H1 (cell line): ENCODE results near the gene S100A10. TPM values are rescaled to one million over a fixed set of nuclear protein-coding genes. Genes with fewer than 3 reads are reported as not detected.
A peak's percentile ranks its signal among the peaks of the same experiment; 100 is the strongest.

ENCODE experiments used
- CTCF ChIA-PET: fragments of 300-600 bp; sonication (Branson Sonifier 250); formaldehyde crosslinking; loops from one replicate; lab custom pipeline; 2021; ENCODE audit not compliant: partially characterized antibody; lab: Charles Lee
- POLR2A ChIA-PET: fragments of 300-600 bp; sonication (Branson Sonifier 250); formaldehyde crosslinking; loops from one replicate; lab custom pipeline; 2021; ENCODE audit warnings: inconsistent platforms; ENCODE audit not compliant: partially characterized antibody; lab: Charles Lee
- DNase-seq, 2 experiments: peaks; one replicate each; pipeline versions ENCODE4 v3.0.0 to v3.0.0-alpha.2; 2010 to 2022; ENCODE audit warnings: low spot score in 2 of 2, low read depth in 1 of 2, mixed read lengths in 1 of 2
- FAIRE-seq: peaks from 2 replicates; lab custom pipeline; 2011; peaks lifted over from hg19 to GRCh38; lab: Jason Lieb, UNC
- H2AFZ ChIP-seq: 2 replicates; pipeline ENCODE4 v1.8.1; 2012; ENCODE audit warnings: low read length, inconsistent platforms
- H2AK5ac ChIP-seq: 2 replicates; pipeline ENCODE4 v1.6.1; 2013; ENCODE audit warnings: low read depth, low read length
- H2BK120ac ChIP-seq: replicated peaks from 2 replicates; pipeline ENCODE3; 2013; ENCODE audit warnings: low read depth, low read length, inconsistent platforms
- H2BK12ac ChIP-seq: 2 replicates; pipeline ENCODE4 v1.6.1; 2013; ENCODE audit warnings: low read depth, low read length
- H2BK15ac ChIP-seq: 2 replicates; pipeline ENCODE4 v1.6.1; 2013; ENCODE audit warnings: low read length
- H2BK20ac ChIP-seq: 2 replicates; pipeline ENCODE4 v1.6.1; 2013; ENCODE audit warnings: low read length
- H2BK5ac ChIP-seq: 2 replicates; pipeline ENCODE4 v1.6.1; 2013; ENCODE audit warnings: low read depth, low read length
- H3K14ac ChIP-seq: 2 replicates; pipeline ENCODE4 v1.6.1; 2013; ENCODE audit warnings: inconsistent platforms; ENCODE audit not compliant: insufficient read length
- H3K18ac ChIP-seq: 2 replicates; pipeline ENCODE4 v1.6.1; 2013; ENCODE audit warnings: low read length; ENCODE audit errors: extremely low read depth
- H3K23ac ChIP-seq: 2 replicates; pipeline ENCODE4 v1.6.1; 2013; ENCODE audit warnings: inconsistent platforms; ENCODE audit not compliant: insufficient read length
- H3K23me2 ChIP-seq: 2 replicates; pipeline ENCODE4 v1.6.1; 2013; ENCODE audit warnings: low read depth, low read length
- H3K27ac ChIP-seq: 2 replicates; pipeline ENCODE4 v1.6.1; 2011; ENCODE audit warnings: low read depth, low read length, inconsistent platforms
- H3K27me3 ChIP-seq, 4 experiments: replicated peaks in 1 of 4; 1 replicate in 1 of 4; 2 replicates in 3 of 4; pipeline versions ENCODE4 v1.6.1 to v1.8.1; 2011 to 2013; ENCODE audit warnings: low read length in 3 of 4, mild to moderate bottlenecking in 3 of 4, inconsistent platforms in 2 of 4, mixed read lengths in 2 of 4, moderate library complexity in 1 of 4; ENCODE audit not compliant: control insufficient read depth in 3 of 4, insufficient read depth in 3 of 4; ENCODE audit errors: extremely low read depth in 1 of 4
- H3K36me3 ChIP-seq, 4 experiments: 2 replicates each; pipeline versions ENCODE4 v1.6.1 to v1.8.1; 2011 to 2013; ENCODE audit warnings: mild to moderate bottlenecking in 4 of 4, low read length in 3 of 4, moderate library complexity in 2 of 4, control low read depth in 1 of 4, inconsistent platforms in 1 of 4; ENCODE audit not compliant: insufficient read depth in 4 of 4, control insufficient read depth in 2 of 4
- H3K4ac ChIP-seq: replicated peaks from 2 replicates; pipeline ENCODE3; 2013; ENCODE audit warnings: low read length, low read depth, mixed read lengths, inconsistent platforms; ENCODE audit not compliant: insufficient read length
- H3K4me1 ChIP-seq, 4 experiments: replicated peaks in 1 of 4; 1 replicate in 1 of 4; 2 replicates in 3 of 4; pipeline versions ENCODE4 v1.6.1 to v1.8.1; 2011 to 2013; ENCODE audit warnings: low read length in 3 of 4, inconsistent platforms in 2 of 4, mixed read lengths in 1 of 4; ENCODE audit not compliant: insufficient read depth in 4 of 4, control insufficient read depth in 3 of 4
- H3K4me2 ChIP-seq, 2 experiments: 2 replicates each; pipeline versions ENCODE4 v1.6.1 to v1.8.1; 2011 to 2013; ENCODE audit warnings: low read depth in 2 of 2, low read length in 2 of 2, control low read depth in 1 of 2, inconsistent platforms in 1 of 2, mild to moderate bottlenecking in 1 of 2; ENCODE audit not compliant: insufficient read depth in 1 of 2
- H3K4me3 ChIP-seq, 4 experiments: fragments of 200-600, 300-600 bp in 1 of 4; sonication (generic), shearing (Covaris generic), sonication (Bioruptor Twin) in 1 of 4; 2 replicates each; pipeline versions ENCODE4 v1.5.1 to v1.8.1; 2011 to 2016; ENCODE audit warnings: low read length in 4 of 4, low read depth in 3 of 4, control low read depth in 2 of 4, inconsistent platforms in 2 of 4, mild to moderate bottlenecking in 2 of 4, mixed read lengths in 1 of 4, moderate library complexity in 1 of 4; ENCODE audit not compliant: insufficient read depth in 2 of 4; ENCODE audit errors: extremely low read depth in 1 of 4
- H3K56ac ChIP-seq: replicated peaks from 2 replicates; pipeline ENCODE3; 2013; ENCODE audit warnings: low read depth, mild to moderate bottlenecking, mixed read lengths, low read length, inconsistent platforms; ENCODE audit not compliant: insufficient read length
- H3K79me1 ChIP-seq: 2 replicates; pipeline ENCODE4 v1.6.1; 2013; ENCODE audit warnings: low read depth, low read length, control low read depth
- H3K79me2 ChIP-seq, 2 experiments: 2 replicates each; pipeline versions ENCODE4 v1.6.1 to v1.8.1; 2012 to 2013; ENCODE audit warnings: low read length in 2 of 2, mild to moderate bottlenecking in 2 of 2, inconsistent platforms in 1 of 2; ENCODE audit not compliant: insufficient read depth in 2 of 2, control insufficient read depth in 1 of 2
- H3K9ac ChIP-seq, 4 experiments: replicated peaks in 1 of 4; 1 replicate in 1 of 4; 2 replicates in 3 of 4; pipeline versions ENCODE4 v1.6.1 to v1.8.1; 2011 to 2013; ENCODE audit warnings: low read depth in 3 of 4, low read length in 3 of 4, control low read depth in 2 of 4, mild to moderate bottlenecking in 2 of 4, moderate library complexity in 2 of 4, inconsistent platforms in 1 of 4; ENCODE audit errors: extremely low read depth in 1 of 4
- H3K9me3 ChIP-seq, 2 experiments: 2 replicates each; pipeline versions ENCODE4 v1.6.1 to v1.8.1; 2012 to 2013; ENCODE audit warnings: mild to moderate bottlenecking in 2 of 2, moderate library complexity in 2 of 2, control low read depth in 1 of 2, inconsistent platforms in 1 of 2, low read depth in 1 of 2, low read length in 1 of 2, mixed read lengths in 1 of 2; ENCODE audit not compliant: insufficient read depth in 2 of 2
- H4K20me1 ChIP-seq, 2 experiments: replicated peaks in 1 of 2; 2 replicates each; pipeline versions ENCODE3 to v1.8.1; 2011 to 2013; ENCODE audit warnings: inconsistent platforms in 2 of 2, low read length in 2 of 2, mild to moderate bottlenecking in 1 of 2; ENCODE audit not compliant: insufficient read depth in 2 of 2, control insufficient read depth in 1 of 2
- H4K5ac ChIP-seq: 2 replicates; pipeline ENCODE4 v1.6.1; 2013; ENCODE audit warnings: low read length, low read depth, mixed read lengths, inconsistent platforms; ENCODE audit not compliant: insufficient read length
- H4K8ac ChIP-seq: 2 replicates; pipeline ENCODE4 v1.8.0; 2013; ENCODE audit warnings: mild to moderate bottlenecking, moderate library complexity, low read length, inconsistent platforms; ENCODE audit not compliant: insufficient read depth; ENCODE audit errors: extremely low read depth
- H4K91ac ChIP-seq: replicated peaks from 2 replicates; pipeline ENCODE3; 2013; ENCODE audit warnings: low read length, mixed read lengths, inconsistent platforms; ENCODE audit not compliant: insufficient read length
- CBX5 ChIP-seq: fragments of 300-800, 300-1000 bp; sonication (generic); IDR thresholded peaks from 2 replicates; pipeline ENCODE4 v1.7.1; 2016; ENCODE audit warnings: antibody characterized with exemption, low read length, low read depth
- CTBP2 ChIP-seq: IDR thresholded peaks from 2 replicates; pipeline ENCODE4 v1.7.0; 2011; ENCODE audit warnings: borderline replicate concordance, mild to moderate bottlenecking, moderate library complexity, mixed read lengths, low read length; ENCODE audit not compliant: insufficient read depth, insufficient read length
- E2F6 ChIP-seq: IDR thresholded peaks from 2 replicates; pipeline ENCODE4 v1.6.1; 2012; ENCODE audit warnings: inconsistent platforms
- POLR2A ChIP-seq, 2 experiments: IDR thresholded peaks; 1 replicate in 1 of 2; 2 replicates in 1 of 2; pipeline ENCODE4 v1.6.1; 2011; ENCODE audit warnings: low read depth in 2 of 2, low read length in 2 of 2, mild to moderate bottlenecking in 2 of 2; ENCODE audit errors: control extremely low read depth in 1 of 2
- RNF2 ChIP-seq: fragments of 200-900, 300-1000 bp; sonication (generic); IDR thresholded peaks from 2 replicates; pipeline ENCODE4 v1.7.1; 2016; ENCODE audit warnings: borderline replicate concordance, low read depth, mild to moderate bottlenecking, antibody characterized with exemption, low read length; ENCODE audit not compliant: poor library complexity, severe bottlenecking; ENCODE audit errors: missing control alignments
- SP1 ChIP-seq: IDR thresholded peaks from 2 replicates; pipeline ENCODE4 v1.6.1; 2011; ENCODE audit warnings: low read depth, low read length
- TBP ChIP-seq: IDR thresholded peaks from 2 replicates; pipeline ENCODE4 v1.6.1; 2011; ENCODE audit warnings: low read depth, low read length, improper control_type of control experiment
- USF2 ChIP-seq: IDR thresholded peaks from 2 replicates; pipeline ENCODE4 v1.6.1; 2011; ENCODE audit warnings: low read length, improper control_type of control experiment
- WGBS, 2 experiments: shearing (Covaris generic) in 1 of 2; methylation state at CpG; one replicate each; pipeline versions ENCODE4 v1.1.6 to v1.1.7; 2013 to 2015; ENCODE audit warnings: low lambda C conversion rate in 2 of 2, mixed read lengths in 2 of 2, inconsistent platforms in 1 of 2, low coverage in 1 of 2, missing lambda C conversion rate in 1 of 2; ENCODE audit not compliant: insufficient replicate concordance in 2 of 2, insufficient coverage in 1 of 2, insufficient read length in 1 of 2; ENCODE audit errors: extremely low coverage in 1 of 2, missing lambda C conversion rate in 1 of 2; 5-methylcytosine and 5-hydroxymethylcytosine counted together
- polyA plus RNA-seq, 7 experiments: library from polyadenylated mRNA; depleted of rRNA in 3 of 7; stranded (reverse) in 5 of 7; unstranded in 2 of 7; fragments of >200 nt in 5 of 7; fragments of 200-250 nt in 2 of 7; gene quantifications; 1 replicate in 5 of 7; 2 replicates in 1 of 7; 4 replicates in 1 of 7; pipeline versions ENCODE4 v1.2.1 to v1.2.3, GENCODE V29; 2011 to 2013; ENCODE audit warnings: missing spikeins in 2 of 7, mixed read lengths in 2 of 7
- total RNA-seq: library from RNA; stranded (reverse); fragmentation: NEBNext Ultra II Directional; extraction: Animal tissue kit (Norgen Biotek cat#: 25700); gene quantifications from 2 replicates; pipeline ENCODE4 v1.2.1, GENCODE V29; 2021

Gene S100A10
- total and polyA plus RNA-seq, 2 of the 8 experiments (the other 6 are each of a cell fraction or from before 2014, with no cell fraction given), result 23.9 to 231 TPM

- H3K4me3 ChIP-seq, result peak overlapping the region; percentile 69 to 90 (median 76)
- peaks cover 0 to 3% of the 10 kb centered on the region in 2 experiments for H4K20me1 ChIP-seq
- H3K27ac ChIP-seq, result peak overlapping the region; percentile 22; the same call in 1 of the 2 replicates
- H3K9ac ChIP-seq, result peak overlapping the region in 3 of 4 experiments; percentile 67 to 88 (median 68); a peak in 6 of 7 replicates
- 9% methylated on average over 21 of the region's 21 CpGs; no CpG with 5 or more reads in 1 of the 2 experiments for WGBS, 2 experiments
- no peaks in the 10 kb centered on the region for H3K9me3 ChIP-seq
- peak overlapping the region; percentile 94; the same call in 1 of the 2 replicates for H4K8ac ChIP-seq
- H3K23me2 ChIP-seq, result peaks cover 14% of the 10 kb centered on the region
- H2AK5ac ChIP-seq, result peak overlapping the region; percentile 24
- H3K18ac ChIP-seq, result peak overlapping the region; percentile 98
- H3K14ac ChIP-seq, result no peak overlapping the region
- H2BK20ac ChIP-seq, result peak overlapping the region; percentile 92; the same call in 1 of the 2 replicates
- peaks cover 2 to 45% of the 10 kb centered on the region in 2 experiments; a peak in 3 of 4 replicates for H3K79me2 ChIP-seq
- H3K4me2 ChIP-seq, result peak overlapping the region; percentile 87 to 96
- ChIA-PET CTCF (interaction anchor here (0.6 to 31.0 kb wide), 6 partner anchors 9 to 104 kb away, joined by 3 to 553 read pairs (median 16); no protein-coding TSS in a partner anchor), POLR2A (interaction anchor here (0.8 to 2.4 kb wide), 8 partner anchors 10 to 153 kb away, joined by 3 to 12 read pairs (median 4); partner anchors contain the start of genes C2CD4D and THEM4)
- peak overlapping the region; percentile 65 for H2BK15ac ChIP-seq
- H3K36me3 ChIP-seq, result no peaks in the 10 kb centered on the region
- DNase-seq (peak; percentile 75 to 77), FAIRE-seq (no peak)
- H3K4ac ChIP-seq, result peak overlapping the region; percentile 3
- peaks cover 3 to 27% (median 12%) of the 10 kb centered on the region in 4 experiments for H3K4me1 ChIP-seq
- H2AFZ ChIP-seq, result peak overlapping the region; percentile 66; the same call in 1 of the 2 replicates
- H2BK12ac ChIP-seq, result peak overlapping the region; percentile 96
- peaks cover 6% of the 10 kb centered on the region for H3K79me1 ChIP-seq
- no peak overlapping the region for H3K23ac ChIP-seq
- H4K91ac ChIP-seq, result peak overlapping the region; percentile 96
- peak overlapping the region; percentile 27 for H3K56ac ChIP-seq
- peak overlapping the region; percentile 47 for H4K5ac ChIP-seq
- peak overlapping the region; percentile 75 for H2BK5ac ChIP-seq
- peaks cover 0 to 13% (median 6%) of the 10 kb centered on the region in 4 experiments; a peak in 4 of 7 replicates for H3K27me3 ChIP-seq
- no peak overlapping the region for H2BK120ac ChIP-seq
- TF ChIP-seq TBP (0 out of 2 replicates have a peak, but pooled peaks have one; percentile 32), USF2 (no peak), RNF2 (peak; percentile 43), E2F6 (peak; percentile 44; the same call in 1 of the 2 replicates), SP1 (no peak), CBX5 (no peak), CTBP2 (no peak), POLR2A (IDR thresholded peaks at IDR 0.05; ENCODE audit: control extremely low read depth in 1 of 2, low read depth in 2 of 2, low read length in 2 of 2) (peak in 1 of 2 experiments; percentile 41; a peak in 1 of 3 replicates)
Measured at GRCh38 chr1:151992303-151993083, 1.2 kb downstream of the S100A10 start.
